NB4 (cell line): Measurements from ENCODE around the gene DCC.

Experiments used
- POLR2A ChIP-seq: IDR thresholded peaks from 2 replicates; pipeline ENCODE4 v1.6.1; 2011; ENCODE audit warnings: mild to moderate bottlenecking; ENCODE audit not compliant: insufficient read length; ENCODE audit errors: extremely low read depth
- TF ChIP-seq, protein P1 (sequence below): IDR thresholded peaks from 2 replicates; pipeline ENCODE4 v1.6.1; 2011; ENCODE audit warnings: low read depth, low read length

DNA sequence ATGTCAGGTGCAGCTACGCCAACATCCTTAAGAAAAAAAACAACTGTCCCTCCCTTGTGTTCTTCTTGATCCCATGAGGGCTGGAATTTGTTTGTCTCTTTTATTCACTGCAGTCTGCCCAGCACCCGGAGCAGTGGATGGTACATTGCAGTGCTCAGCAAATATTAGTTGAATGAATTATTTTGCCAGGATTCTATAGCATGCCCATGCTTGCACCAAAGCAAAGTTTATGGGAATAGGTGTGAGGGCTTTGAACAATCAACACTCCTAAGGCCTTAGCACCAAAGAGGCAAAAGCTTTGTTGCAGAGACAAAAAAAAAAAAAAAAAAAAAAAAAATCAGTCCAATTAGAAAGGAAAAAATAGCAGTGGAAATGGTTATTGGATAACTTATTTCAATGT is 28.7 kb upstream of the DCC start:
- TF ChIP-seq, protein P1, sequence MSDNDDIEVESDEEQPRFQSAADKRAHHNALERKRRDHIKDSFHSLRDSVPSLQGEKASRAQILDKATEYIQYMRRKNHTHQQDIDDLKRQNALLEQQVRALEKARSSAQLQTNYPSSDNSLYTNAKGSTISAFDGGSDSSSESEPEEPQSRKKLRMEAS, result no peak
- no peak for TF ChIP-seq POLR2A
